GM12878 (cell line): ENCODE results near the gene SPTBN1. TPM values are rescaled to one million over a fixed set of nuclear protein-coding genes. Genes with fewer than 3 reads are reported as not detected.
A peak's percentile ranks its signal among the peaks of the same experiment; 100 is the strongest.

Source experiments
- ATAC-seq: fragments of 200-7000 bp; cut with Tn5 transposase; 3 replicates; pipeline ENCODE4 v1.9.1; 2020; ENCODE audit warnings: mild to moderate bottlenecking, moderate library complexity
- BruUV-seq: library from RNA; stranded (reverse); fragments of 400-500 nt; replicated peaks from 2 replicates; lab custom pipeline; 2021; lab: Mats Ljungman, UMichigan
- CTCF ChIA-PET: fragments of 300-600 bp; sonication (Branson Sonifier 250); formaldehyde crosslinking; extraction: SDS; loops from one replicate; lab custom pipeline; 2021; ENCODE audit warnings: inconsistent platforms; lab: Yijun Ruan, JAX
- POLR2A ChIA-PET: fragments of 350-600 bp; formaldehyde crosslinking; extraction: SDS; loops from one replicate; lab custom pipeline; 2021; ENCODE audit warnings: inconsistent platforms; lab: Charles Lee
- RAD21 ChIA-PET: fragments of 300-600 bp; sonication (Branson Sonifier 250); formaldehyde crosslinking; loops from one replicate; lab custom pipeline; 2023; ENCODE audit warnings: antibody characterized with exemption; ENCODE audit not compliant: unreplicated experiment; lab: Charles Lee
- SMC1A ChIA-PET: fragments of 300-600 bp; sonication (Branson Sonifier 250); formaldehyde crosslinking; loops from one replicate; lab custom pipeline; 2023; ENCODE audit not compliant: unreplicated experiment, uncharacterized antibody; lab: Charles Lee
- DNase-seq: peaks from one replicate; pipeline ENCODE4 v3.0.0-alpha.2; 2011; ENCODE audit warnings: low read depth, low spot score
- FAIRE-seq: peaks from 3 replicates; lab custom pipeline; 2011; peaks lifted over from hg19 to GRCh38; lab: Jason Lieb, UNC
- H2AFZ ChIP-seq: 2 replicates; pipeline ENCODE4 v1.6.0; 2011; ENCODE audit warnings: low read depth, low read length, control low read depth; ENCODE audit not compliant: control insufficient read depth
- H3K27ac ChIP-seq: 2 replicates; pipeline ENCODE4 v1.5.1; 2011; ENCODE audit warnings: control low read depth; ENCODE audit not compliant: control insufficient read depth, insufficient read depth
- H3K27me3 ChIP-seq, 2 experiments: replicated peaks in 1 of 2; 2 replicates each; pipeline versions ENCODE4 v1.6.0 to v1.6.1; 2011; ENCODE audit warnings: low read length in 1 of 2; ENCODE audit not compliant: control insufficient read depth in 2 of 2, insufficient read depth in 2 of 2
- H3K36me3 ChIP-seq, 2 experiments: 2 replicates each; pipeline ENCODE4 v1.5.1; 2011; ENCODE audit warnings: low read length in 1 of 2; ENCODE audit not compliant: control insufficient read depth in 2 of 2, insufficient read depth in 2 of 2
- H3K4me1 ChIP-seq: 2 replicates; pipeline ENCODE4 v1.6.1; 2011; ENCODE audit warnings: mild to moderate bottlenecking, low read length, moderate library complexity, mixed read lengths; ENCODE audit not compliant: control insufficient read depth, insufficient read depth
- H3K4me2 ChIP-seq: 2 replicates; pipeline ENCODE4 v1.6.0; 2011; ENCODE audit warnings: control low read depth; ENCODE audit not compliant: control insufficient read depth, insufficient read depth
- H3K4me3 ChIP-seq: fragments of 200-600 bp; sonication (generic); 2 replicates; pipeline ENCODE4 v1.5.1; 2016
- H3K79me2 ChIP-seq: 2 replicates; pipeline ENCODE4 v1.6.0; 2011; ENCODE audit warnings: low read length; ENCODE audit not compliant: control insufficient read depth, insufficient read depth
- H3K9ac ChIP-seq: 2 replicates; pipeline ENCODE4 v1.8.0; 2011; ENCODE audit warnings: low read length, control low read depth, mixed read lengths; ENCODE audit not compliant: control insufficient read depth, insufficient read depth
- H3K9me3 ChIP-seq: replicated peaks from 3 replicates; pipeline ENCODE4 v1.5.1; 2011; ENCODE audit warnings: mild to moderate bottlenecking, low read length; ENCODE audit not compliant: control insufficient read depth, insufficient read depth
- H4K20me1 ChIP-seq: 2 replicates; pipeline ENCODE4 v1.6.0; 2011; ENCODE audit not compliant: control insufficient read depth, insufficient read depth
- ATF7 ChIP-seq: fragments of 450-650 bp; IDR thresholded peaks from 2 replicates; pipeline ENCODE4 v1.6.1; 2016; ENCODE audit warnings: low read depth, mild to moderate bottlenecking
- BCL11A ChIP-seq: IDR thresholded peaks from 2 replicates; pipeline ENCODE4 v1.6.1; 2011; ENCODE audit warnings: low read depth, low read length
- BHLHE40 ChIP-seq, 2 experiments: fragments of 450-650 bp in 1 of 2; IDR thresholded peaks; 2 replicates each; pipeline ENCODE4 v1.6.1; 2011 to 2017; ENCODE audit warnings: low read depth in 2 of 2, borderline replicate concordance in 1 of 2, improper control_type of control experiment in 1 of 2, low read length in 1 of 2, mild to moderate bottlenecking in 1 of 2
- CTCF ChIP-seq, 3 experiments: IDR thresholded peaks in 2 of 3; conservative IDR thresholded peaks in 1 of 3; 2 replicates each; pipeline ENCODE4 v1.5.1; 2011; ENCODE audit warnings: low read depth in 3 of 3, low read length in 3 of 3, mild to moderate bottlenecking in 3 of 3, control low read depth in 2 of 3, moderate library complexity in 2 of 3, inconsistent platforms in 1 of 3, mixed read lengths in 1 of 3; ENCODE audit not compliant: control insufficient read depth in 2 of 3, insufficient read depth in 1 of 3; ENCODE audit errors: extremely low read depth in 1 of 3
- HDAC6 ChIP-seq: fragments of 200-600 bp; sonication (generic); IDR thresholded peaks from one replicate; pipeline ENCODE4 v1.8.0; 2017; ENCODE audit warnings: antibody characterized with exemption; ENCODE audit not compliant: unreplicated experiment
- MYB ChIP-seq: fragments of 150-350 bp; IDR thresholded peaks from 2 replicates; pipeline ENCODE4 v1.6.1; 2014; ENCODE audit warnings: mild to moderate bottlenecking, low read depth, low read length, borderline replicate concordance
- NR2C2 ChIP-seq: IDR thresholded peaks from 2 replicates; pipeline ENCODE4 v1.6.1; 2011; ENCODE audit warnings: borderline replicate concordance, low read depth; ENCODE audit not compliant: control insufficient read depth, insufficient read length
- POLR2AphosphoS2 ChIP-seq: IDR thresholded peaks from 2 replicates; pipeline ENCODE4 v1.6.1; 2011; ENCODE audit warnings: low read depth, mild to moderate bottlenecking, low read length, improper control_type of control experiment, moderate library complexity
- RB1 ChIP-seq: fragments of 450-650 bp; formaldehyde crosslinking; IDR thresholded peaks from 2 replicates; pipeline ENCODE4 v1.6.1; 2017; ENCODE audit warnings: mild to moderate bottlenecking, borderline replicate concordance
- RUNX3 ChIP-seq: IDR thresholded peaks from 2 replicates; pipeline ENCODE4 v1.6.1; 2012; ENCODE audit warnings: low read length, inconsistent platforms
- SMAD1 ChIP-seq: fragments of 450-650 bp; IDR thresholded peaks from 2 replicates; pipeline ENCODE4 v1.6.1; 2018; ENCODE audit warnings: mild to moderate bottlenecking, low read depth; ENCODE audit not compliant: partially characterized antibody
- ZNF592 ChIP-seq: fragments of 450-650 bp; IDR thresholded peaks from 2 replicates; pipeline ENCODE4 v1.6.1; 2017; ENCODE audit warnings: mild to moderate bottlenecking, moderate library complexity
- WGBS: methylation state at CpG from one replicate; pipeline ENCODE4 v1.1.6; 2016; ENCODE audit warnings: low lambda C conversion rate; ENCODE audit not compliant: insufficient replicate concordance, insufficient coverage; ENCODE audit errors: missing lambda C conversion rate; 5-methylcytosine and 5-hydroxymethylcytosine counted together
- in situ Hi-C: fragments of 300-500 bp; cut with MboI; formaldehyde crosslinking; loops from 9 replicates; pipeline ENCODE4 v1.14.3; 2018; ENCODE audit warnings: mixed read lengths
- intact Hi-C: fragments of 100-400 bp; cut with micrococcal nuclease; formaldehyde crosslinking; loops from one replicate; pipeline ENCODE4 v1.14.2; 2022; ENCODE audit not compliant: unreplicated experiment
- polyA plus RNA-seq, 11 experiments: library from polyadenylated mRNA; depleted of rRNA in 4 of 11; unstranded in 6 of 11; stranded (reverse) in 5 of 11; fragments of >200 nt; fragmentation: Nextera tagmentation in 4 of 11; fragmentation: Illumina TruSeq in 1 of 11; extraction: Ambion mirVana in 4 of 11; extraction: Trizol in 1 of 11; gene quantifications; 1 replicate in 1 of 11; 2 replicates in 10 of 11; pipeline versions ENCODE4 v1.2.1 to v1.2.3, GENCODE V29; 2011 to 2016; ENCODE audit warnings: inconsistent platforms in 2 of 11, missing spikeins in 2 of 11, low read depth in 1 of 11
- total RNA-seq, 4 experiments: library from RNA; depleted of rRNA in 3 of 4; stranded (reverse); fragments of >200 nt in 3 of 4; fragmentation: Illumina TruSeq in 1 of 4; extraction: Trizol in 1 of 4; gene quantifications; 2 replicates each; pipeline versions ENCODE4 v1.2.1 to v1.2.3, GENCODE V29; 2013 to 2021
- TF ChIP-seq, protein P1 (sequence below): IDR thresholded peaks from 2 replicates; pipeline ENCODE4 v1.6.1; 2011; ENCODE audit warnings: borderline replicate concordance, low read depth, mild to moderate bottlenecking, moderate library complexity, low read length; ENCODE audit not compliant: insufficient read depth, poor library complexity, severe bottlenecking
- TF ChIP-seq, protein P2 (sequence below): IDR thresholded peaks from 2 replicates; pipeline ENCODE4 v1.6.1; 2011; ENCODE audit warnings: low read depth, low read length, improper control_type of control experiment, borderline replicate concordance

SPTBN1 gene
- total and polyA plus RNA-seq, 10 of the 15 experiments (the other 5 are each of a cell fraction or from before 2014, with no cell fraction given) = 20.6 to 154 (median 76.7) TPM

DNA sequence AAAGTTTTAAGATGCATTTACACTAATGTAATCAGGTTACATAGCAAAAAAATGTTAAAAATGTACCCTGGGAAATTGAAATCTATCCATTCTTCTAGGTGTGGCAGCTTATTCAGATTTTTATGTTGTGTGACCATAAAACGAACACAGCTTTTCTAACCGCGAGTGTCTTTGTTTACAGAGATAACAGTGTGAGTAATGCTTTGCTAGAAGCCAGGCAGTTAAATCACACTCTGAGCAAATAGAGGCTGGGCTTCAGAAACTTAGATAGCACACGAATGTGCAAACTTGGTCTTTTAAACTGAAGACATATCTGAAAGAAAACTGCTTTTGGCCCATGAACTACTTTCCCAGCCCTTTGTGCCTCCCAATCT, 116.1 kb downstream of the SPTBN1 start:
- H3K27me3 ChIP-seq = no peaks in the 10 kb centered on the region
- in situ Hi-C loops (no loop called here), intact Hi-C loops (loop anchor here (10.0 kb wide), 2 partner anchors 473 to 1043 kb away; partner anchors contain the start of gene PPP4R3B)
- peak overlapping the region; percentile 97 for H3K4me2 ChIP-seq
- no peak for FAIRE-seq
- no peak overlapping the region for H2AFZ ChIP-seq
- H4K20me1 ChIP-seq = no peaks in the 10 kb centered on the region
- ChIA-PET RAD21 (interaction anchor here (1.0 to 10.5 kb wide), 9 partner anchors 9 to 132 kb away, joined by 3 to 195 read pairs (median 10); no protein-coding TSS in a partner anchor), SMC1A (interaction anchor here (0.9 to 21.8 kb wide), 16 partner anchors 4 to 111 kb away, joined by 3 to 569 read pairs (median 6); no protein-coding TSS in a partner anchor), CTCF (interaction anchor here (0.7 to 8.4 kb wide), 8 partner anchors 8 to 132 kb away, joined by 3 to 79 read pairs (median 6); no protein-coding TSS in a partner anchor), POLR2A (interaction anchor here (0.6 to 18.4 kb wide), 9 partner anchors 9 to 491 kb away, joined by 3 to 504 read pairs (median 4); no protein-coding TSS in a partner anchor)
- H3K9me3 ChIP-seq = no peaks in the 10 kb centered on the region
- BruUV-seq = no TSS peak
- peak overlapping the region; percentile 100 for H3K27ac ChIP-seq
- ATAC-seq = peak; percentile 11
- peaks cover 0 to 3% of the 10 kb centered on the region in 2 experiments; a peak in 3 of 4 replicates for H3K36me3 ChIP-seq
- no peak for DNase-seq
- H3K4me3 ChIP-seq = peak overlapping the region; percentile 46
- H3K79me2 ChIP-seq = peaks cover 99% of the 10 kb centered on the region
- 0% methylated on average over 4 of the region's 4 CpGs for WGBS
- H3K9ac ChIP-seq = peak overlapping the region; percentile 80
- H3K4me1 ChIP-seq = peaks cover 76% of the 10 kb centered on the region
- TF ChIP-seq MYB (no peak), CTCF (IDR thresholded peaks at IDR 0.05 in 2 of 3, conservative IDR thresholded peaks at IDR 0.05 in 1 of 3; ENCODE audit: control insufficient read depth in 2 of 3, extremely low read depth in 1 of 3, insufficient read depth in 1 of 3, low read depth in 3 of 3, low read length in 3 of 3) (no peak), NR2C2 (no peak), BHLHE40 (IDR thresholded peaks at IDR 0.05; ENCODE audit: borderline replicate concordance in 1 of 2, low read depth in 2 of 2, low read length in 1 of 2) (0 out of 4 replicates have a peak, but pooled peaks of 1 of the 2 experiments have one; percentile 7), BCL11A (0 out of 2 replicates have a peak, but pooled peaks have one; percentile 17), SMAD1 (no peak), ZNF592 (0 out of 2 replicates have a peak, but pooled peaks have one; percentile 22), RB1 (no peak), ATF7 (peak; percentile 26), HDAC6 (no peak), POLR2AphosphoS2 (no peak), RUNX3 (peak; percentile 66)
- TF ChIP-seq, protein P1, sequence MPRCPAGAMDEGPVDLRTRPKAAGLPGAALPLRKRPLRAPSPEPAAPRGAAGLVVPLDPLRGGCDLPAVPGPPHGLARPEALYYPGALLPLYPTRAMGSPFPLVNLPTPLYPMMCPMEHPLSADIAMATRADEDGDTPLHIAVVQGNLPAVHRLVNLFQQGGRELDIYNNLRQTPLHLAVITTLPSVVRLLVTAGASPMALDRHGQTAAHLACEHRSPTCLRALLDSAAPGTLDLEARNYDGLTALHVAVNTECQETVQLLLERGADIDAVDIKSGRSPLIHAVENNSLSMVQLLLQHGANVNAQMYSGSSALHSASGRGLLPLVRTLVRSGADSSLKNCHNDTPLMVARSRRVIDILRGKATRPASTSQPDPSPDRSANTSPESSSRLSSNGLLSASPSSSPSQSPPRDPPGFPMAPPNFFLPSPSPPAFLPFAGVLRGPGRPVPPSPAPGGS = peak; percentile 53
- TF ChIP-seq, protein P2, sequence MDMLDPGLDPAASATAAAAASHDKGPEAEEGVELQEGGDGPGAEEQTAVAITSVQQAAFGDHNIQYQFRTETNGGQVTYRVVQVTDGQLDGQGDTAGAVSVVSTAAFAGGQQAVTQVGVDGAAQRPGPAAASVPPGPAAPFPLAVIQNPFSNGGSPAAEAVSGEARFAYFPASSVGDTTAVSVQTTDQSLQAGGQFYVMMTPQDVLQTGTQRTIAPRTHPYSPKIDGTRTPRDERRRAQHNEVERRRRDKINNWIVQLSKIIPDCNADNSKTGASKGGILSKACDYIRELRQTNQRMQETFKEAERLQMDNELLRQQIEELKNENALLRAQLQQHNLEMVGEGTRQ = no peak
